Measurements from ENCODE around the gene EFCAB11.

Gene EFCAB11

DNA sequence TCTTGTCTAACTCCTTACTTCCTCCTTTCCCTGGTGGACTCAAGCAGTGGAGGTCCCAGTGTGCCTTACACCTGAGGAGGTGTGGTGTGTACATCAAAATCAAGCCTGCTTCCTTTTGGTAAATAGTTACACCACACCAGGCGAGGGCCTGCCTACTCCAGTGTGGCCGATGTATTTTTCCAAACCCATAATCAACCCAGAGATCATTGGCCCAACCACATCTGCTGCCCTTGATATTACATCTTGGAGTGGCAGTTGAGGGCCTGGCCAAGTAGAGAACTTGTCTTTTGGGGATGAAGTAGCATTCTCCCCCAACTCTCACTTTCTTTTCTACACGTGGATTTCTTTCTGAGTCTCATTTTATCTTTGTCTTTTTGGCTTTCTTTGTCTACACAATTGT, 187.4 kb downstream of the EFCAB11 start:
- TF ChIP-seq, protein P1, sequence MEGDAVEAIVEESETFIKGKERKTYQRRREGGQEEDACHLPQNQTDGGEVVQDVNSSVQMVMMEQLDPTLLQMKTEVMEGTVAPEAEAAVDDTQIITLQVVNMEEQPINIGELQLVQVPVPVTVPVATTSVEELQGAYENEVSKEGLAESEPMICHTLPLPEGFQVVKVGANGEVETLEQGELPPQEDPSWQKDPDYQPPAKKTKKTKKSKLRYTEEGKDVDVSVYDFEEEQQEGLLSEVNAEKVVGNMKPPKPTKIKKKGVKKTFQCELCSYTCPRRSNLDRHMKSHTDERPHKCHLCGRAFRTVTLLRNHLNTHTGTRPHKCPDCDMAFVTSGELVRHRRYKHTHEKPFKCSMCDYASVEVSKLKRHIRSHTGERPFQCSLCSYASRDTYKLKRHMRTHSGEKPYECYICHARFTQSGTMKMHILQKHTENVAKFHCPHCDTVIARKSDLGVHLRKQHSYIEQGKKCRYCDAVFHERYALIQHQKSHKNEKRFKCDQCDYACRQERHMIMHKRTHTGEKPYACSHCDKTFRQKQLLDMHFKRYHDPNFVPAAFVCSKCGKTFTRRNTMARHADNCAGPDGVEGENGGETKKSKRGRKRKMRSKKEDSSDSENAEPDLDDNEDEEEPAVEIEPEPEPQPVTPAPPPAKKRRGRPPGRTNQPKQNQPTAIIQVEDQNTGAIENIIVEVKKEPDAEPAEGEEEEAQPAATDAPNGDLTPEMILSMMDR (conservative IDR thresholded peaks at IDR 0.05), result no peak
- TF ChIP-seq ZFX (IDR thresholded peaks at IDR 0.05), result no peak
- H3K27ac ChIP-seq, result no peak overlapping the region

DNA sequence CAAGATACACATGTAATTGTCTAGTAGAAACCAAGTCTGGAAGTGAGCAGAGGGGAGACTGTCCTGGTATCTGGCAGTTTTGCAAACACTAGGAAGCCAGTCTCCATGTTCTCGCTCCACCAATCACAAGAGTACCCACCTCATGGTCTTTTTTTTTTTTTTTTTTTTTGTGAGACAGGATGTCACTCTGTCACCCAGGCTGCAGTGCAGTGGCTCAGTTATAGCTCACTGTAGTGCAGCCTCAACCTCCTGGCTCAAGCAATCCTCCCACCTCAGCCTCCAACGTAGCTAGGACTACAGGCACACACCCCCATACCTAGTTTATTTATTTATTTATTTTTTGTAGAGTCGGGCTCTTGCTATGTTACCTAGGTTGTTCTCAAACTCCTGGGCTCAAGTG, 189.2 kb downstream of the EFCAB11 start:
- TF ChIP-seq, protein P1 (conservative IDR thresholded peaks at IDR 0.05), result no peak
- no peak for TF ChIP-seq ZFX (IDR thresholded peaks at IDR 0.05)
- no peak overlapping the region for H3K27ac ChIP-seq

- TF ChIP-seq, protein P1 (conservative IDR thresholded peaks at IDR 0.05), result no peak
- TF ChIP-seq ZFX (IDR thresholded peaks at IDR 0.05), result no peak
- H3K27ac ChIP-seq, result no peak overlapping the region
Observed at GRCh38 chr14:89760086-89760485, 194.4 kb downstream of the EFCAB11 start.

- no peak for TF ChIP-seq ZFX (IDR thresholded peaks at IDR 0.05)
- TF ChIP-seq, protein P1 (conservative IDR thresholded peaks at IDR 0.05), result no peak
- no peak overlapping the region for H3K27ac ChIP-seq
Observed at GRCh38 chr14:89757313-89757939, 197.1 kb downstream of the EFCAB11 start.

DNA sequence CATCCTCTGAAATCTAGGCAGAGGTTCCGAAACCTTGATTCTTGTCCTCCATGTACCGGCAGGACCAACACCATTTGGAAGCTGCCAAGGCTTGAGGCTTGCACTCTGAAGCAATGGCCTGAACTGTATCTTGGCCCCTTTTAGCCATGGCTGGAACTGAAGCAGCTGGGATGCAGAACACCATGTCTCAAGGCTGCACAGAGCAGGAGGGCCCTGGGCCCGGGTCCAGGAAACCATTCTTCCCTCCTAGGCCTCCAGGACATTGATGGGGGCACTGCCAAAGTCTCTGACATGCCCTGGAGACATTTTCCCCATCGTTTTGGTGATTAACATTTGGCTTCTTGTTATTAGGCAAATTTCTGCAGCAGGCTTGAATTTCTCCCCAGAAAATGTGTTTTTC, 198.7 kb downstream of the EFCAB11 start:
- TF ChIP-seq ZFX (IDR thresholded peaks at IDR 0.05), result no peak
- TF ChIP-seq, protein P1 (conservative IDR thresholded peaks at IDR 0.05), result no peak
- no peak overlapping the region for H3K27ac ChIP-seq

- no peak overlapping the region for H3K27ac ChIP-seq
- no peak for TF ChIP-seq ZFX (IDR thresholded peaks at IDR 0.05)
- TF ChIP-seq, protein P1 (conservative IDR thresholded peaks at IDR 0.05), result no peak
Observed at GRCh38 chr14:89753828-89754412, 200.6 kb downstream of the EFCAB11 start.

- TF ChIP-seq, protein P1 (conservative IDR thresholded peaks at IDR 0.05), result no peak
- TF ChIP-seq ZFX (IDR thresholded peaks at IDR 0.05), result no peak
- H3K27ac ChIP-seq, result no peak overlapping the region
Observed at GRCh38 chr14:89750908-89751392, 203.6 kb downstream of the EFCAB11 start.

All from C4-2B (cell line).